ENCODE measurements around the gene HMCN2. TPM values are rescaled to one million over a fixed set of nuclear protein-coding genes. Genes with fewer than 3 reads are reported as not detected.

Gene HMCN2
- total RNA-seq, 4 donors from 2014 or later = 1.3 to 6.3 (median 3.5) TPM

DNA sequence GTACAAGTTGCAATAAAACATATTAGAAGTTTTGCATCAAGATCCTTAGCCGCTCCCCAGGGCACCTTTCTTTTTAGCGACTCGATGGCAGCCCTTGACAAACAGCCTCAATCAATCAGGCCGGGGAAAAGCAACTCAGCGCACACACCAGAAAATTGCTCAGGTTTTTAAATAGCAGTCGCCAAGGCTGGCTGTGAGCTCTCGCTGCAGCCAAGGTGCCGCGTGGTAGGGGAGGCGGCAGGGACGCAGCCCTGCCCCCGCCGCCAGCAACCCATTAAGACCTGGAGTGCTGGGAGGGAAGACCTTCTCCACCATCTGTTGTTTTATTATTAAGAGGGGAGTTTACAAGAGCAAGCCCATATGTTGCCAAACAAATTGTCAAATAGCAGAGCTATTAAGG is 201.8 kb downstream of the HMCN2 start:
- no peak overlapping the region for H3K27ac ChIP-seq
- H3K27me3 ChIP-seq = peaks cover 2% of the 10 kb centered on the region
- peaks cover 27% of the 10 kb centered on the region for H3K36me3 ChIP-seq
- H3K4me1 ChIP-seq = no peaks in the 10 kb centered on the region
- WGBS = 66% methylated on average over 13 of the region's 13 CpGs
- no peak overlapping the region for H3K4me3 ChIP-seq
- DNase-seq (ENCODE audit: low spot score in 2 of 2) = no peak
- TF ChIP-seq CTCF (IDR thresholded peaks at IDR 0.05) (no peak), POLR2AphosphoS5 (IDR thresholded peaks at IDR 0.05) (no peak), EP300 (IDR thresholded peaks at IDR 0.05) (no peak), POLR2A (IDR thresholded peaks at IDR 0.05) (no peak)
- H3K9me3 ChIP-seq = no peaks in the 10 kb centered on the region

DNA sequence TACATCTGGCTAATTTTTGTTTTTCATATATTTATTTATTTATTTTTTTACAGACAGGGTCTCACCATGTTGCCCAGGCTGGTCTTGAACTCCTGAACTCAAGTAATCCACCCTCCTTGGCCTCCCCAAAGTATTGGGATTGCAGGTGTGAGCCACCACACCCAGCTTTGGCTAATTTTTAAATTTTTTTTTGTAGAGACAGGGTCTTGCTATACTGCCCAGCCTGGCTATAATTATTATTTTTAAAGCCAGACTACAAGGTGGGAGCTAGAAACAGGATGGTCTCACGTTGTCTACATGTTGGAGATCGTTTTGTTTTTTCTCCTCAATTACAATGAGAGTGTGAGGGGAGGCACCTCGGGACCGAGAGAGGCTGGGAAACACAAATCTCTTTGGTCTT is 203.0 kb downstream of the HMCN2 start:
- H3K9me3 ChIP-seq = no peaks in the 10 kb centered on the region
- DNase-seq (ENCODE audit: low spot score in 2 of 2) = no peak
- TF ChIP-seq EP300 (IDR thresholded peaks at IDR 0.05) (no peak), CTCF (IDR thresholded peaks at IDR 0.05) (no peak)
- no peak overlapping the region for H3K4me3 ChIP-seq
- WGBS = 78% methylated on average over 4 of the region's 4 CpGs
- H3K27ac ChIP-seq = no peak overlapping the region
- peaks cover 27% of the 10 kb centered on the region for H3K36me3 ChIP-seq
- peaks cover 2% of the 10 kb centered on the region for H3K27me3 ChIP-seq
- no peaks in the 10 kb centered on the region for H3K4me1 ChIP-seq

- peaks cover 18% of the 10 kb centered on the region for H3K36me3 ChIP-seq
- DNase-seq (ENCODE audit: low spot score in 2 of 2) = no peak
These were observed 204.7 kb downstream of the HMCN2 start for GRCh38 chr9:130470269-130470668.

GRCh38 chr9:130470950-130471349 is 205.4 kb downstream of the HMCN2 start:
- H3K4me1 ChIP-seq = no peaks in the 10 kb centered on the region
- H3K9me3 ChIP-seq = no peaks in the 10 kb centered on the region
- no peaks in the 10 kb centered on the region for H3K27me3 ChIP-seq
- H3K4me3 ChIP-seq = no peak overlapping the region
- WGBS = 94% methylated on average over 11 of the region's 12 CpGs
- H3K36me3 ChIP-seq = peaks cover 14% of the 10 kb centered on the region
- no peak for TF ChIP-seq POLR2AphosphoS5 (IDR thresholded peaks at IDR 0.05)
- no peak overlapping the region for H3K27ac ChIP-seq
- no peak for DNase-seq (ENCODE audit: low spot score in 2 of 2)

More at GRCh38 chr9:130470269-130470668, 204.7 kb downstream of the HMCN2 start:
- no peaks in the 10 kb centered on the region for H3K9me3 ChIP-seq
- no peak overlapping the region for H3K27ac ChIP-seq
- H3K27me3 ChIP-seq = no peaks in the 10 kb centered on the region
- no peak overlapping the region for H3K4me3 ChIP-seq
- H3K4me1 ChIP-seq = no peaks in the 10 kb centered on the region
- WGBS = 71% methylated on average over 10 of the region's 10 CpGs
- TF ChIP-seq EP300 (IDR thresholded peaks at IDR 0.05) (no peak), CTCF (IDR thresholded peaks at IDR 0.05) (no peak), POLR2A (IDR thresholded peaks at IDR 0.05) (no peak), POLR2AphosphoS5 (IDR thresholded peaks at IDR 0.05) (no peak)

DNA sequence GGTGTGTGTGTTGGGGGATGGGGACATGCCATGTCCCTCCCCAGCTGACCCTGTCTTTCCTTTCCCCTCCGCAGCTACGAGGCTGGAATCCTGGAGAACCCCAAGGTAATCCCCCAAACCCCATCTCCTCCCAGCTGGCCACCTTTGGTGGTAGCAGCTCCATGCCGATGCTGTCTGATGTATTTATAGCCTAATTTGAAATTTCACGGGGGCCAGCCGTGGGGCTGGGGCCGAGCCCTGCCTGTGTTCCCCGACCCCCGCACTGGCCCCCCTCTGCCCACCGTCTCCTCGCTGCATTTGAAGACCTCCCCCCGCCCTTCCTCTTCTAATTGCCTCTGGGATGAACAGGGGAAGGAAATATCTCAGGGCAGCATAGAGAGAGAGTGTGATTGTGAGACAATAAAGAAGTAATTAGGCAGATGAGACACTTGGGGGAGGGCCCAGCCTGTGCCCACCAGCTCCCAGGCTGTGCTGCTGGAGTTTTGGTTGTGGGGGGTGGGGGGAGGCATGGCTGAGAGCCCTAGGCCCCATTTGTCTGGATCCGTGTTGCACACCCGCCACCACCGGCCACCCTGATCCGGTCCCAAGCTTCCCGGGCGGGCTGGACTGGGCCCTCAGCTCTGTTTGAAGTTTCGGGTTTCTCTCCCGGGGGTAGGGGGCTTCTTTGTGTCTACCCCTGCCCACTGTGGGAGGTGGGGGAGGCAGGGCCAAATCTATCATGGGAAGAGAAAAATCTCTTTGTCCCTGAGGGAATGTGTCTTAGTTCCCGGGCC is 206.0 kb downstream of the HMCN2 start:
- Histone ChIP-seq H3K36me3 (peaks cover 10% of the 10 kb centered on the region), H3K9me3 (no peaks in the 10 kb centered on the region), H3K4me3 (no peak overlapping the region), H3K27ac (no peak overlapping the region), H3K4me1 (no peaks in the 10 kb centered on the region), H3K27me3 (no peaks in the 10 kb centered on the region)
- 82% methylated on average over 15 of the region's 20 CpGs for WGBS
- DNase-seq (ENCODE audit: low spot score in 2 of 2) = no peak
- TF ChIP-seq POLR2A (IDR thresholded peaks at IDR 0.05) (no peak), POLR2AphosphoS5 (IDR thresholded peaks at IDR 0.05) (no peak), EP300 (IDR thresholded peaks at IDR 0.05) (no peak), CTCF (IDR thresholded peaks at IDR 0.05) (no peak)

Data from suprapubic skin (tissue), 4 donors.